NCI-H187 treated with DMSO at 0.1 percent for 48 hours (cell line): ENCODE results near the gene ERBB4.
"Not testable (repeated sequence)": the region's sequence is repeated elsewhere in the genome, so short reads cannot be mapped to it uniquely, and the experiment has no call there.

Experiments
- DNase-seq: peaks from one replicate; lab custom pipeline; 2025; lab: John Stamatoyannopoulos, UW

ERBB4 gene

DNA sequence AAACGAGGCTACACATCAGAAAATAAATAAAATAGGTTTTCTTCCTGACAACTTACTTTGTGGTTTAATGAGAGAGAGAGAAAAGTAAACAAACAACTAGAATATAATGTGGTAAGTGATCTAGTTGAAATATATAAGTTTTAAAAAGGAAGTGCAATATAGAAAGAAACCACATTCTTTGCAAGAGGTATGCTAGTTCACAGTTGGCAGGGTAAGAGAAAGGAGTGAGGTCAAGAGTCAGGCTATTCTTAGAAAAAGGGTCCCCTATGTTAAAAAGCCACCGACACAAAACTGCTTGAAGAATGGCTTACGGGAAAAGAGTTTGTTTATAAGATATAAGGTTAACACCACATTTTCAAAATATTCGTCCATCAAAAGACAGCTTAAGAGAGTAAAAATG is 462.1 kb downstream of the ERBB4 start:
- DNase-seq: no peak

DNA sequence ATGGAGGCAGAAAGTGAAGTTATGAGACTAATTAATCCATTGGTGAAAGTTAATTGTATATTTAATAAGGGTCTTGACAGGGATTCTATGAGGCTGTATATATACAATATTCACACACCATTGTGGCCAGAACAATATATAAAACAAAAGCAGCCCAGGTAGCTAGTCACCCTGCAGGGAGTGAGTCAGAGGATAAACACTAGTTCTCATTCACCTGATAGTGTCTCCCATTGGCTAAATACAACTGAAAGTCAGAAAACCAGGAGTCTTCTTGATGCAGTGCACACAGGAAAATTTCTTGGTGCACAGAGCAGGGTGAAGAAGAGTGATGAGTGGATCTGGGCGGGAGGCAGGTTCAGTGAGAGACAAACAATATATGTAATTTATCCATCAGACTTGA is 465.2 kb downstream of the ERBB4 start:
- DNase-seq: no peak

DNA sequence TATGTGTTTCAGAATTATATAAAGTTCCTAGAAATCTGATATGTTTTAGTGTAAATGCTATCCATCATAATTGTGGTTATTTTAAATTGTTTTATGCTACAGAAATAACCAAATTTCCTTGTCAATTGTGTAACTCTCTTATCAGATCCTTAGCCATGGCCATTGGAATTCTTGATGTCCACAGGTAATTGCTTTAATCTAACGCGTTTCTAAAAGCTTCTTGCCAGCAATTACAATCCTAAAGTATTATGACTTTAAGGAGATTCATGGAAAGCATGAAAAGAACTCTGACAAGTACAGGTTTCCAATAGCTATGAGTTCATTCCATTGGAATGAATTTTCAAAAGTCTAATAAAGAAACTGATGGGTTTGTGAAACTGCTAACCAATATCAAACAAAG is 472.1 kb downstream of the ERBB4 start:
- DNase-seq: no peak

DNA sequence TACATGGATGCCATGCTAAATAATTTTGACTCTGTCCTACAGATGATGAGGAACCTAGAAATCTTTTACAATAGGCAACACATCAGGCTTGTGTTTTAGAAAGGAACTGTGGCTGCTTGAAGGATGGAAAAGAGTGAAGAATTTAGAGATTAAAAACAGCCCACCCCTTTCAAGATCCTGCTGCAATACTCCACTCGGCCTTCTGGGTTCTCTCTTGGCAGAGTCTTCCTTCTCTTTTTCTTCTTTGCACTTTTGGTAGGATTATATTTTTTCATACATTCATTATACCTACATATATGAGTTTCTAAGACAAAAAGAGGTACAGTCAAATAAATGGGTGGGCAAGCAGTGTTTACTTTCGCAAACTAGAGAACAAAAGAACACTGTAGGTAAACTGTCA is 474.3 kb downstream of the ERBB4 start:
- DNase-seq: no peak

DNA sequence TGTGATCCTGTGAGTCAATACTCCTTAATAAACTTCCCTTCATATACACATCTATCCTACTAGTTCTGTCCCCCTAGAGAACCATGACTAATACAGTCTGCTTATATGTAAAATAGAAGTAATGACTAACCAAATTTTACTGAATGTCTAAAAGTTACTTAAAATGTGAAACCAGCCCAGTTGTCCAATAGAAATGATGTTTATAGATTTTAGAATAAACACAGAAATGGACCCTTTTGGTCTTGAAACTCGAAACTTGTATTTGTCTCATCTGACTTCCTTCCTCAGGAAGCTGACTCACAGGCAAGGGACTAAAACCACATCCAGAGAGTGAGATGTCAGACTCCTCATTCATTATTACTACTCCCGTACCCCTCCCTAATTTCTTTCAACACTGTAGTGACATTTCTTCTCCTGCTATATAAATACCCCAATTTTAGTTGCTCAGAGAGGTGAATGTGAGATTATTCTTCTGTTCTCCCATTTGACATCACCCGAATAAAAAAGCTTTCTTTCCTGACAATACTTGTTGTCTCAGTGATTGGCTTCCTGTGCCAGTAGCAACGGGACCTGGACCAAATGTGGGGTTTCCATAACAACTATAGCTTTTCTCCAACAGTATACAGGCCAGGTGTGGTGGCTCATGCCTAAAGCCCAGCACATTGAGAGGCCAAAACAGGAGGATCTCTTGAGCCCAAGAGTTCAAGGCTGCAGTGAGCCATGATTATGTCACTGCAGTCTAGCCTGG is 486.0 kb downstream of the ERBB4 start:
- DNase-seq: no peak

DNA sequence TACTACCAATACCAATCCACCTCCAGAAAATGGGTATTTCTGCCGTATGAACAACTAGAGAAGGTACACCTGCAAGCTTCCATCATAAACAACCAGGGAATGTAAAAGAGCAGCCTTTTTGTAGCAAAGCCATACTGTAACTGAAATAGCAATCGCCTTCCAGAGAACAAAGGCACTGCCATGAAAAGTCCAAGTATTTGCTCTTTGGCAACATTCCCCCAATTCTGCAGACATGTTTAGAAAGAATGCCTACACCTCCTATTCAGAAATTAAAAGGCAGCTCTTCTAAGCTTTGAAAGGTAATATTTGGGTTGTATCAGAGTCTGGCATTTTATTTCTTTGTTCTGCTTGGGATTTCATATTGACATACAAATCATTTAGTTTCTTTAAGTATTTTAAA is 487.7 kb downstream of the ERBB4 start:
- no peak for DNase-seq

DNA sequence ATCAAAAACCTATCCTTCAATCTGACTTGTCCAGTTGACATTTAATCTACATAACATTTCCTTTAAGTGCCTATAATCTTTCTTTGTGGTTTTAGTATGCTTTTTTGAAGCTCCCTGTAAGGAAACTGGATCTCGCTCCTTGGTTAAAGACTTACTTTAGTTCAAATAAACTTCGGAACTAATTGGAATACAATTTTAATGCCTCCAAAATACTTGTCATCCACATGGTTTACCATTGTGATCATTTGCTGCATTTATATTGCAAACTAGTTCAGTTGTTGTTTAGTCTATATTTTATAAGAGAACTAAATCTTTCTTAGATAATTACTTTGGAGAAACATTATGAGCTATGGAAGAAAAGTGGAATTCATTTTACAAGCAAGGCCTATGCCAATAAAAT is 496.0 kb downstream of the ERBB4 start:
- no peak for DNase-seq

DNA sequence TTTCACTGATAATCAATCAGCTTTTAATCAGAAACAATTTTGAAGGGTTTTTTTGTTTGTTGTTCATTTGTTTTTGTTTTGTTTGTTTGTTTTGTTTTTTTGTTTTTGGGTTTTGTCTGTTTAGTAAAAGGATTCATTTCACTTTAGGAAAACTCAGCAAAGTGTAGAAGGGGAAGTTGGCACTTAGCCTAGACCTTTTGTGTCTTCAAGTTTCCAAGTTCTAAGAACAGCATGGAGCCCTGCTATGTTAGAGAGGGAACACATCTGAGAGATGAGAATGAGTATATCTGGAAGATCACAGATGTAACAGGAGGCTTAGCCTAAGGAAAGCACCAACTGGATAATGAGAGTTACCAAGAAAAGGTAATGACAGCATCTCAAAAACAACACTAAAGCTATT is 501.5 kb downstream of the ERBB4 start:
- DNase-seq: no peak

DNA sequence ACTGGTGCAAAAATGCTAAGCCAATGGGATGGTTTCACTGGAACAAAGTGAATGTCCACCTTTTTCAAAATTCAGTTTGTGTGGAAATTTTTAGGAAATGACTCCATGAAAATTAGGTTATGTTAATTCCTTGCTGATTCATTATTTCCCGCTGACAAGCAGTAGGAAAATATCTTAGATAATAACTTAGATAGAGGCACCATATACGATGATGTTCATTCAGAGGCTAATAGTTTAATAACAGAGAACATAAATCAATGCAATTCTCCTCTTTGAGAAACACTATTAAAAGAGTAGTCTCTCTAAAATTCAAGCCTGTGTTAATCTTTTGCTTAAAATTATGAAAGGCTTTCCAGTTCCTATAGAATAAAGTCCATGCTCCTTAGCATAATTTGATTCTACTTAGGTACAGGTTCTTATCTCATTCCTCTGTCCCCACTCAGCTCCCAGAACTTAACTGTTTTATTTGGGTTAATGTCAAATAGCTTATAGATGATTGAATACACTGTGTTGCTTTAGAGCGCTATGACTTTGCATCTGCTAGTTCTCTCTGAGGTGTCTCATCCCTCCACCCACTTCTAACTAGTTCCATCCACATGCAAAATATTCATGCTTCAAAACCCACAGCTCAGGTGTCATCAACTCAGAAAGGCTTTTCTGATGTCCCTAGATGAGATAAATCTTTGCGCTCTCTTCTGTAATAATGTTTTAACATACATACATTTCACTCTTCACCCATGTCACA is 503.6 kb downstream of the ERBB4 start:
- DNase-seq: no peak

DNA sequence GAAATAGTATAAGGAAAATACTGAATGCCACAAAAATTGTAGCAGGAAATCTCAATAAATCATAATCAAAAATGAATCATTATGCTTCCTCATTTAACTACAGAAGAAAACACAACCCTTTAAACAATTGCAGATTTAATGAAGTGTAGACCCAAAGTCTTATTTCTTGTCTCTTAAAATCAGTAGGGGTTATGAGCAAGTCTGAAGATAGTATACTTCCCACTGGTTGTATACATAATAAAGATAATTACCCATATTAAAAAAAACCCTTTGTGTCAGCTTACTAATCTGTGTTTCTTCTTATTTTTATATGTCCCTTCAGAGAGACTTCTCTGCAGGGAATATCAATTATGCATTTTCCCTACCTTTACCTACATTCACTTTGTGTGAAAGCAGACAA is 504.7 kb downstream of the ERBB4 start:
- DNase-seq: no peak

DNA sequence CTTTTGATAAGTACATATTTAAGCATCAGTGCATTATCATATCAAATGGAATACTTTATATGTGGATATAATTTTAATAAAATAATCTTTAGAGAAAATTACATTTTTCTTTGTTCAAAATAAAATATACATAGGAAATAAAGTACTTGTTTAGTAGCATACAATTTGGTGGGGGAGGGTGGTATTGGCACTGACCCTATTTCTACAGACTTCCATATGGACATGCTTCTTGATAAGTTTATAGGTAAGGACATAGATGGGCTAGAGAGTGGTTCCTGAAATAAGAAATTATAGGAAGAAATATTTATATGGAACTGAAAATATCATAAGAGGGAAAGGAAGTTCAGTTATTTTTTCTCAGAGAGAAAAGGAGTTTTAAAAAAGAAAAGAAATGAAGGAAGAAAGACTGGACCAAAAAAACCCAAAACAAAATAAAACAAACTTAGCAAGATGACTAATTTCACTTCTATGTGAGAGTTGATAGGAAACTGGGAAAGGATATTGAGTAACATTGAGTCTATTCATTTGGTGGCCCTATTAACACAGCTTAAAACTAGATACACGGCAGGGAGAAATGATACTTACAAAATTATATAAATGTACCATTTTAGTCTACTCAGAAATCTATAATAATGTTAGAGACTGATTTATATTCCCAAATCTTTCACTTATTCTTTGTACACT is 505.9 kb downstream of the ERBB4 start:
- no peak for DNase-seq

DNA sequence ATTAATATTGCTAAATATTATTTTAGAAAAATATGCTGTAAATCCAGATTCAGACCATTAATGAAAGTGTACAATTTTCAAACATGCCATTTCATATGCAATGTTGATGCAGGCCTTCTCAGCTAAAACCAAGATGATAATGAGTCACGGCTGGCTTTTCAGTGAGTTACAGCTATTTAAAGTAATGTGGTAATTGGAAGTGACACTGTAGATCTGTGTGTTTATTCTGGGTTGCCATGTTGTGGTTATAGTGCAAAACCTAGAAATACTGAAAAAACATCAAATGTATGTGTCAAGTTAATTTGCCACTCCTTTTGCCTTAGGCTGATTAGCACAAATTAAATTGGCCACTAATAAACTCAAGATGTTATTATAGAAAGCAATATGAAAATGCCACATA is 506.6 kb downstream of the ERBB4 start:
- no peak for DNase-seq

DNA sequence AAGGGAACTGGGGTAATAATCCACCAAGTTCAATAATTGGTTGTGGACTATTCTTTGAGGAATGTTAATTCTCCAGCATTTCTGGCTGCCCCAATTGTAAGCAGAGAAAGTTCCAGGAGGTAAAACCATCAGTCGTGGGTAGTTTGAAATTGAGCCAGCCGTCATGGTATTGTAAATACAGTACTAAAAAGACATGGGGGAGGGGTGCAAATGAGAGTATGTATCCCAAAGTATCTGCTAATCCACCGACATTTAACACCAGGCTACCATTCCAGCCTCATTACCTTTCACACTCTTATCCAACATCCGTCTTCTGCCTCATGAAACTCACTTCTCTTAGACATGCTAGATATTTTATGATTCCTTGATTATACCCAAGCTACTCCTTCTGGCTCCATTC is 507.9 kb downstream of the ERBB4 start:
- DNase-seq: no peak

DNA sequence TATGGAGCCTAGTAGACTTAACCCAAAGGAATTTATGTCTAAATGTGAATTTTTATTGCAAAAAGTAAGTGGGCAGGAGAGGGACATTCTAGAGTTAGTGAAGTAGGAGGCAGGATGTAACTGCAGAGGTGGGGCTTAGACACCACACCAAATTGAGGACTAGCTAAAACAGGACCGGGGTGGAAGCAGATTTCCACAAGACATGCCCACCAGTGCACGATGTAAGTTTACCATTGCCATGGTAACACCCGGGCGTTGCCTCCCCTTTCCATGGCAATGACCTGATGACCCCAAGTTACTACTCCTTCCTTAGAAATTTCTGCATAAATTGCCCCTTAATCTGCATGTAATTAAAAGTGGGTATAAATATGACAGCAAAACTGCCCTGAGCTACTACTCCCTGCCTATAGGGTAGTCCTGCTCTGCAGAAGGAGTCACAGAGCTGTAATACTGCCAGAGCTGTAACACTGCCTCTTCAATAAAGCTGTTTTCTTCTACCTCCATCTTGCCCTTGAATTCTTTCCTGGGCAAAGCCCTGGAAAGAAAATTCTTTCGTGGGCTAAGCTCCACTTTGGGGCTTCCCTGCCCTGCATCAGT is 509.7 kb downstream of the ERBB4 start:
- DNase-seq: no peak

DNA sequence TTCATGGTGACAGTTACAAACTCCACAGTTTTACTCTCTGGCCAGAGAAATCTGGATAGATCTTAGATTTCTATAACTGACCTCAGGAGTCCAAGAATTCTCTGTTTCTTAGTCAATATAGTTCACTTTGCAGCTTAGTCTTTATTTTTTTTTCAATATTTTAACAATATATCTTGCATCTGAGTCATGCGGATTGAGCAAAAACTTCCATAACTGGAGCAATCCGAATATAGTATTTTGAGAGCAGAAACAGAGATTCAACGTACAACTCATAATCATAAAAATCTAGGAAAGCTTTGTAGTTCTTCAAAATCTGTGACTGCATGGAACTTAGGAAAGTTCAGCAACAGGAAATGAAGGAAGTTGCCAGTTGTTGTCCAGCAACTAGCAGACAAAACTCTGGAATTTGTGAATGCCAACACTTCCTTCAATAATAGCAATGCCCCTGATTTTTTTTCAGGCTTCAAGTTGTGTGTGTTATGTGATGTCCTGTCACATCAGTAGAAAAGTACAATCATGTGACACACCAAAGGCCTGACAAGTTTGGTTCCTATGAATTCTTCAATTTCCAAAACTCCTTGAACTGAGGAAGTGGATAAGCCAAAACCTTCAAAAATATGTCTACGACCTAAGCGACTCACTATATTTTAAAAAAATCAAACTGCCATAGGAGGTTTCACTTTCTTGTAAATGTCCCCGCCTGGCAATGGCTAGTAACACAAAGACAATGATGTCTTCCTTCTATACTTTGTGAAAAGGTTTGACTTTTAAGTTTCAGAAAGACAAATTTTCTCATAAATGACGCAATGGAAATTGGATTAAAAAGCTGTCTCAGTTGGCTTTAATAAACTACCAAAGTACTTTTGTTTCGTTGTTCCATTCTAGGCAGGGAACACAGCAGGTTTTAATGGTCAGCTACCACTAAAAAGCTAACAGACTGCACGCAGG is 510.6 kb downstream of the ERBB4 start:
- DNase-seq: no peak

DNA sequence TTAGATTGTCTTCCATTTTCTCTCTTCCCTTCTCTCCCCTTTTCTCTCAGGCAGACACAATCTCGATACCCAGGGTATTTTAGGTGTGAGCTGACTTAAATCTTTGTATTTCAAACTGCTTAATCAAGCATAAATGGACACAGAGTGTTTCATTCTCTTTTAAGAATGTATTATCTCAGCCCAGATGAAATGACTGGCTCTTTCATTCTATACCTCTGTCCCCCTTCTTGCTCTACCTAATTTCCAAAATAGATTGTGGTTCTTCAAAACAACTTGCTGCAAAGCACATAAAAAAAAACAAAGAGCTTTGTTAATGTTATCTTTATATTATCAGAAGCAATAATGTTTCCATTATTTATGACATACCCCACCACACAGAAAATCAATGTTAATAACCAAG is 514.6 kb downstream of the ERBB4 start:
- no peak for DNase-seq

DNA sequence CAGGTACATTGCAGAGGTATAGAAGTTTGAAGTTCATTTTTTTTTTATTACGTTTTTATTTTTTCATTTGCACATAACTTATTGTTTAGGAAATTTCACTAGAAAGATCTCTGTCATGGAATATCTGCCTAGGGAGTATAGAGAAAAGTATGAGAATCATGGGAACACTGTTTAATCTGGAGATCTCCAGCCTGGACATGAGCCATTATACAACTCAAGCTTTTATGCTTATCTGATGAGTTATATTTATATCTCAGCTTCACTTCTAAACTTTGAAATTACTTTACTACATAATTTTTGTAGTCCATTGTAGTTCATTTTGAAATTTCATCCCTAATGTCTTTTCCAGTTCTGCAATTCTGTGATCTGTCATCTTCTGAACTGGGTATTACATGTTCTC is 515.6 kb downstream of the ERBB4 start:
- DNase-seq: no peak

DNA sequence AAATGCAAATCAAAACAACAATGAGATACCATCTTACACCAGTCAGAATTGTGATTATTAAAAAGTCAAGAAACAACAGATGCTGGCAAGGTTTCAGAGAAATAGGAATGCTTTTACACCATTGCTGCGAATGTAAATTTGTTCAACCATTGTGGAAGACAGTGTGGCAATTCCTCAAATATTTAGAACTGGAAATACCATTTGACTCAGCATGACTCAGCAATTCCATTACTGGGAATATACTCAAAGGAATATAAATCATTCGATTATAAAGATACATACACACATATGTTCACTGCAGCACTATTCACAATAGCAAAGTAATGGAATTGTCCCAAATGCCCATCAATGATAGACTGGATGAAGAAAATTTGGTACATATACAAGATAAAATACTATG is 516.7 kb downstream of the ERBB4 start:
- DNase-seq: no peak

DNA sequence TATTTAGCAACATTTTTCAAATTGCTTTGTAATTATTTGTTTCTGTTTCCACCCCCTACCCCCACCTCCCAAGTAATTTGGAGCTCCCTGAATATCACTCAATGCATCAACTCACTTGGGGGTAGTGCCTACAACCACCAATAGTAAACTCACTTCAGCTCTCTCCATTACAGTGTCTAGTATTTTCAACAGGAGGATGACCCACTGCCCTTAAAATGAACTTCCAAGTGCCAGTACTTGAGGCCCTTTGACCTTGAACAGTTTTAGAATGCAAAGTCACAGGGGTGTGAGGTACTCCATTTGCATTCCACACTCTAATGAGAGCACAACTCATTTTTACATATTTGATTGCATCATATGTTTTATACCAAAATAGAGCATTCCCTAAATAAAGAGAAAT is 523.0 kb downstream of the ERBB4 start:
- DNase-seq: no peak

DNA sequence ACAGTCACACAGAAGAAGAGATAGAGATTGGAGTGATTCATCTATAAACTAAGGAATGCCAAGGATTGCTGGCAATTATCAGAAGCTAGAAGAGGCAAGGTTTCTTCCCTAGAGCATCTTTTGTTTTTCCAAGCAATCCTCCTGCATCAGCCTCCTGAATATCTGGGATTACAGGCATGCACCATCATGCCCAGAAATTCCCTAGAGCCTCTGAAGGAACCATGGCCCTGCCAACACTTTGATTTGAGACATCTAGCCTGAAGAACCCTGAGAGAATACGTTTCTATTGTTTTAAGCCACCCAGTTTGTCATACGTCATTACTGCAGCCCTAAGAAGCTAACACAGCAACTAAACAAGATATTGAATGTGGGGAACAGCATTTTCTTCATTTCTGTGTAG is 525.0 kb downstream of the ERBB4 start:
- DNase-seq: no peak

DNA sequence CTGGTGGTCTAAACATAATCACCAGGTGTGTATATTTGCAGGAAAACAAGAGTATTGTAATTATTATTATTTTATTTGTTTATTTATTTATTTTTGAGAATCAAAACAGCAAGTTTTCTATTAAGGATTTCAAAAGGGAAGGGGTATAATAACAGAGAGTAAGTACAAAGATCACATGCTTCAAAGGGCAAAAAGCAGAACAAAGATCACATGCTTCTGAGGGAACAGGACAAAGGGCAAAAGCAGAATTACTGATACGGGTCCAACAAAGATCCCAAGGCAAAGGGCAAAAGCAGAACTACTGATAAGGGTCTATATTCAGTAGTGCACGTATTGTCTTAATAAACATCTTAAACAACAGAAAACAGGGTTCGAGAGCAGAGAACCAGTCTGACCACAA is 528.3 kb downstream of the ERBB4 start:
- DNase-seq: not testable (repeated sequence)

DNA sequence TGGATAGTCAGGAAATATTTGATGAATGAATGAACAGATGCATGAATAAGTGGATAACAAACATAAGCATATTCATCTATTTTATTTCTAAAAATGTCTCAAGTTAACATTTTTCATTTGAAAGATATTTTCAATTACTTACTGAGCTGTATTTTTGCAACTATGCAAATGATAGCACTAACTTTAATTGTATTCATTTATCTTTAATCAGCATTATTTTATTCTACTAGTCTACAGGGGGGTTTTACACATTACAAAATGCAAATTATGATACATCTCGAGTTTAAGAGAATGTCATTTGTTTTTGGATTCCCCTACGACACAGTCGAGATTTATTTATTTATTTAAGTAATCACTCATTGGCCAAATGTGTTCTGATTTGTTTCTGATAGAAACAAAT is 530.6 kb downstream of the ERBB4 start:
- no peak for DNase-seq
